A549 (cell line): ENCODE measurements around the gene LDHAL6B.

Experiments
- CBX8 ChIP-seq: fragments of 200-600 bp; sonication (generic); IDR thresholded peaks from 2 replicates; pipeline ENCODE4 v1.6.1; 2016
- CEBPB ChIP-seq, 2 experiments: fragments of >200 bp in 1 of 2; sonication (Bioruptor Twin) in 1 of 2; formaldehyde crosslinking in 1 of 2; IDR thresholded peaks; 2 replicates each; pipeline ENCODE4 v1.6.1; 2012 to 2016
- CTCF ChIP-seq: fragments of >200 bp; sonication (Bioruptor Twin); formaldehyde crosslinking; IDR thresholded peaks from 3 replicates; pipeline ENCODE4 v1.5.1; 2016
- FOSL2 ChIP-seq, 2 experiments: fragments of 450-650 bp in 1 of 2; fragments of >200 bp in 1 of 2; sonication (Bioruptor Twin) in 1 of 2; formaldehyde crosslinking; IDR thresholded peaks; 2 replicates each; pipeline versions ENCODE4 v1.5.0 to v1.6.1; 2016 to 2020; ENCODE audit warnings: mild to moderate bottlenecking in 1 of 2, moderate library complexity in 1 of 2
- HDAC2 ChIP-seq: fragments of 200-600 bp; sonication (generic); IDR thresholded peaks from 2 replicates; pipeline ENCODE4 v1.6.1; 2016
- HEYL ChIP-seq: fragments of 250-450 bp; sonication (Bioruptor Pico); IDR thresholded peaks from 2 replicates; pipeline ENCODE4 v1.8.0; 2021; ENCODE audit warnings: mild to moderate bottlenecking, moderate library complexity
- HOXA7 ChIP-seq: fragments of 250-450 bp; sonication (Bioruptor Pico); IDR thresholded peaks from 2 replicates; pipeline ENCODE4 v1.5.0; 2020; ENCODE audit warnings: mild to moderate bottlenecking, moderate library complexity
- JUN ChIP-seq, 2 experiments: fragments of >200 bp; sonication (Bioruptor Twin); formaldehyde crosslinking; IDR thresholded peaks; 2 replicates in 1 of 2; 3 replicates in 1 of 2; pipeline ENCODE4 v1.6.1; 2016 to 2017
- MAFK ChIP-seq: fragments of 450-650 bp; IDR thresholded peaks from 2 replicates; pipeline ENCODE4 v1.6.1; 2014; ENCODE audit not compliant: partially characterized antibody
- MAX ChIP-seq: IDR thresholded peaks from 2 replicates; pipeline ENCODE4 v1.6.1; 2012
- POLR2A ChIP-seq: IDR thresholded peaks from 2 replicates; pipeline ENCODE4 v1.6.1; 2012; ENCODE audit warnings: mild to moderate bottlenecking, low read length
- RFX5 ChIP-seq: fragments of 450-650 bp; IDR thresholded peaks from 2 replicates; pipeline ENCODE4 v1.7.1; 2014; ENCODE audit warnings: antibody characterized with exemption, mild to moderate bottlenecking, moderate library complexity
- USF2 ChIP-seq: fragments of 450-650 bp; IDR thresholded peaks from 2 replicates; pipeline ENCODE4 v1.6.1; 2014; ENCODE audit warnings: antibody characterized with exemption
- TF ChIP-seq, protein P1 (sequence below): fragments of 200-600 bp; sonication (generic); IDR thresholded peaks from 2 replicates; pipeline ENCODE4 v1.6.1; 2016; ENCODE audit warnings: antibody characterized with exemption, mild to moderate bottlenecking, moderate library complexity

- TF ChIP-seq HDAC2 (no peak), MAX (no peak), RFX5 (no peak), CTCF (no peak), HOXA7 (CRISPR knock-in tag) (no peak), POLR2A (no peak), MAFK (no peak), USF2 (no peak), CBX8 (no peak), JUN (IDR thresholded peaks at IDR 0.05) (no peak), FOSL2 (IDR thresholded peaks at IDR 0.05) (no peak), FOSL2 (CRISPR knock-in tag; IDR thresholded peaks at IDR 0.05) (no peak), HEYL (CRISPR knock-in tag) (no peak), CEBPB (IDR thresholded peaks at IDR 0.05) (no peak)
- TF ChIP-seq, protein P1, sequence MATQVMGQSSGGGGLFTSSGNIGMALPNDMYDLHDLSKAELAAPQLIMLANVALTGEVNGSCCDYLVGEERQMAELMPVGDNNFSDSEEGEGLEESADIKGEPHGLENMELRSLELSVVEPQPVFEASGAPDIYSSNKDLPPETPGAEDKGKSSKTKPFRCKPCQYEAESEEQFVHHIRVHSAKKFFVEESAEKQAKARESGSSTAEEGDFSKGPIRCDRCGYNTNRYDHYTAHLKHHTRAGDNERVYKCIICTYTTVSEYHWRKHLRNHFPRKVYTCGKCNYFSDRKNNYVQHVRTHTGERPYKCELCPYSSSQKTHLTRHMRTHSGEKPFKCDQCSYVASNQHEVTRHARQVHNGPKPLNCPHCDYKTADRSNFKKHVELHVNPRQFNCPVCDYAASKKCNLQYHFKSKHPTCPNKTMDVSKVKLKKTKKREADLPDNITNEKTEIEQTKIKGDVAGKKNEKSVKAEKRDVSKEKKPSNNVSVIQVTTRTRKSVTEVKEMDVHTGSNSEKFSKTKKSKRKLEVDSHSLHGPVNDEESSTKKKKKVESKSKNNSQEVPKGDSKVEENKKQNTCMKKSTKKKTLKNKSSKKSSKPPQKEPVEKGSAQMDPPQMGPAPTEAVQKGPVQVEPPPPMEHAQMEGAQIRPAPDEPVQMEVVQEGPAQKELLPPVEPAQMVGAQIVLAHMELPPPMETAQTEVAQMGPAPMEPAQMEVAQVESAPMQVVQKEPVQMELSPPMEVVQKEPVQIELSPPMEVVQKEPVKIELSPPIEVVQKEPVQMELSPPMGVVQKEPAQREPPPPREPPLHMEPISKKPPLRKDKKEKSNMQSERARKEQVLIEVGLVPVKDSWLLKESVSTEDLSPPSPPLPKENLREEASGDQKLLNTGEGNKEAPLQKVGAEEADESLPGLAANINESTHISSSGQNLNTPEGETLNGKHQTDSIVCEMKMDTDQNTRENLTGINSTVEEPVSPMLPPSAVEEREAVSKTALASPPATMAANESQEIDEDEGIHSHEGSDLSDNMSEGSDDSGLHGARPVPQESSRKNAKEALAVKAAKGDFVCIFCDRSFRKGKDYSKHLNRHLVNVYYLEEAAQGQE: no peak
These were observed 50.5 kb downstream of the LDHAL6B start for GRCh38 chr15:59257140-59257539.
